Measurements from ENCODE around the gene HYPK. TPM values are rescaled to one million over a fixed set of nuclear protein-coding genes. Genes with fewer than 3 reads are reported as not detected.

Gene HYPK
- total RNA-seq, 1 experiment from 2014 or later: 20.6 TPM

GRCh38 chr15:43791993-43792760 is 8.2 kb upstream of the HYPK start, which contains the start of gene SERF2:
SERF2 (plus strand) TSS chr15:43792320; CDS start chr15:43792377, 57 bp downstream.
- H3K4me3 ChIP-seq (replicated peaks in 1 of 2; ENCODE audit: low read depth in 1 of 2, low read length in 2 of 2): peak within 1 kb of the TSS; percentile 99 to 100
- RAD21 ChIA-PET (ENCODE audit: low non-redundant PET in 1 of 2, low total read pairs in 2 of 2, uncharacterized antibody in 2 of 2, unreplicated experiment in 2 of 2): interaction anchor here in 1 of 2 experiments (0.6 kb wide), 1 partner anchor 466 kb away, joined by 3 read pairs; no protein-coding TSS in a partner anchor
- BruUV-seq (replicated peaks): TSS peak; percentile 56
- POLR2A ChIA-PET: interaction anchor here (1.3 to 2.9 kb wide), 2 partner anchors 9 to 16 kb away, joined by 3 to 8 read pairs; partner anchors contain the start of genes ELL3 and HYPK
- no peak for TF ChIP-seq EGR1 (IDR thresholded peaks at IDR 0.05; ENCODE audit: low read depth)
- TF ChIP-seq POLR2A (IDR thresholded peaks at IDR 0.05; ENCODE audit: borderline replicate concordance, extremely low read depth, insufficient read depth, insufficient read length): peak; percentile 70
- TF ChIP-seq MAX (IDR thresholded peaks at IDR 0.05): no peak
- peak; percentile 64; the same call in 1 of the 2 replicates for TF ChIP-seq ZFX (IDR thresholded peaks at IDR 0.05)
- TF ChIP-seq POLR2AphosphoS5 (IDR thresholded peaks at IDR 0.05; ENCODE audit: low read depth, low read length): peak; percentile 97
- TF ChIP-seq EZH2phosphoT487 (IDR thresholded peaks at IDR 0.05; ENCODE audit: borderline replicate concordance): no peak
- no peak for TF ChIP-seq ATF3 (IDR thresholded peaks at IDR 0.05)
- CTCF ChIA-PET: interaction anchor here (1.3 kb wide), 1 partner anchor 15 kb away, joined by 3 read pairs; the partner anchor contains the start of gene ELL3
- H3K4me2 ChIP-seq (ENCODE audit: low read length): peak within 1 kb of the TSS; percentile 97
- peak within 1 kb of the TSS; percentile 100 for H3K9ac ChIP-seq (ENCODE audit: low read length)
- H3K36me3 ChIP-seq (ENCODE audit: control insufficient read depth in 1 of 2, insufficient read depth in 2 of 2, low read length in 2 of 2): peaks cover 28 to 40% of the 10 kb centered on the region in 2 experiments
- peak; percentile 97 for ATAC-seq
- no peaks in the 10 kb centered on the region for H3K9me2 ChIP-seq (ENCODE audit: insufficient read depth)
- peaks cover 13 to 17% of the 10 kb centered on the region in 2 experiments for H3K4me1 ChIP-seq (ENCODE audit: control insufficient read depth in 1 of 2, insufficient read depth in 2 of 2, low read length in 2 of 2)
- no peaks in the 10 kb centered on the region for H3K27me3 ChIP-seq (ENCODE audit: insufficient read depth, low read length)
- peaks cover 37% of the 10 kb centered on the region for H3K79me2 ChIP-seq (ENCODE audit: insufficient read depth, low read length)
- intact Hi-C loops (cut with micrococcal nuclease): no loop called here
- peak within 1 kb of the TSS; percentile 93 for H3K27ac ChIP-seq (ENCODE audit: low read depth, low read length)
- no peaks in the 10 kb centered on the region for H3K9me3 ChIP-seq (ENCODE audit: control insufficient read depth in 1 of 2, insufficient read depth in 1 of 2, low read depth in 1 of 2, low read length in 2 of 2)
- H4K20me1 ChIP-seq (ENCODE audit: insufficient read depth): no peaks in the 10 kb centered on the region
- peak; percentile 98 for DNase-seq (ENCODE audit: low read depth, low spot score)
- peak within 1 kb of the TSS; percentile 52 for H2AFZ ChIP-seq (ENCODE audit: low read depth, low read length, poor library complexity, severe bottlenecking)

All from HCT116 (cell line).